ENCODE results near the gene CLOCK. TPM values are rescaled to one million over a fixed set of nuclear protein-coding genes. Genes with fewer than 3 reads are reported as not detected.
A peak's percentile ranks its signal among the peaks of the same experiment; 100 is the strongest.

Gene CLOCK
- total RNA-seq, 2 experiments from 2014 or later, result 9.4 to 10.0 TPM

- H3K27me3 Mint-ChIP-seq, result no peaks in the 10 kb centered on the region
Measured at GRCh38 chr4:55498051-55498450, 48.7 kb downstream of the CLOCK start.

GRCh38 chr4:55491486-55491885, 55.2 kb downstream of the CLOCK start:
- CTCF ChIA-PET, result no interaction called here
- no peak overlapping the region for H3K4me3 Mint-ChIP-seq

More at GRCh38 chr4:55498051-55498450, 48.7 kb downstream of the CLOCK start:
- DNase-seq (no peak), ATAC-seq (no peak)
- no peak overlapping the region for H3K27ac Mint-ChIP-seq
- no peaks in the 10 kb centered on the region for H3K9me3 Mint-ChIP-seq (ENCODE audit: low read depth)
- CTCF ChIA-PET, result interaction anchor here (0.8 kb wide), 1 partner anchor 41 kb away, joined by 3 read pairs; no protein-coding TSS in a partner anchor
- peaks cover under 1% of the 10 kb centered on the region for H3K4me1 Mint-ChIP-seq
- no peak overlapping the region for H3K4me3 Mint-ChIP-seq
- H3K36me3 Mint-ChIP-seq, result peaks cover 10% of the 10 kb centered on the region

GRCh38 chr4:55488716-55489115, 58.0 kb downstream of the CLOCK start:
- ATAC-seq (no peak), DNase-seq (no peak)
- H3K36me3 Mint-ChIP-seq, result peaks cover 4% of the 10 kb centered on the region
- CTCF ChIA-PET, result no interaction called here
- no peak overlapping the region for H3K27ac Mint-ChIP-seq
- no peak overlapping the region for H3K4me3 Mint-ChIP-seq
- no peaks in the 10 kb centered on the region for H3K9me3 Mint-ChIP-seq (ENCODE audit: low read depth)
- H3K4me1 Mint-ChIP-seq, result no peaks in the 10 kb centered on the region
- H3K27me3 Mint-ChIP-seq, result no peaks in the 10 kb centered on the region

More at GRCh38 chr4:55491486-55491885, 55.2 kb downstream of the CLOCK start:
- Mint-ChIP-seq H3K27me3 (no peaks in the 10 kb centered on the region), H3K4me1 (no peaks in the 10 kb centered on the region), H3K9me3 (ENCODE audit: low read depth) (no peaks in the 10 kb centered on the region), H3K27ac (no peak overlapping the region), H3K36me3 (peaks cover 9% of the 10 kb centered on the region)
- no peak for ATAC-seq
- no peak for DNase-seq

GRCh38 chr4:55485821-55486220, 60.9 kb downstream of the CLOCK start:
- Mint-ChIP-seq H3K27ac (no peak overlapping the region), H3K36me3 (peaks cover 9% of the 10 kb centered on the region)
- CTCF ChIA-PET, result no interaction called here

GRCh38 chr4:55483315-55483714, 63.4 kb downstream of the CLOCK start:
- peaks cover 6% of the 10 kb centered on the region for H3K36me3 Mint-ChIP-seq
- no peaks in the 10 kb centered on the region for H3K9me3 Mint-ChIP-seq (ENCODE audit: low read depth)
- no peaks in the 10 kb centered on the region for H3K27me3 Mint-ChIP-seq
- no peaks in the 10 kb centered on the region for H3K4me1 Mint-ChIP-seq
- H3K4me3 Mint-ChIP-seq, result no peak overlapping the region
- ATAC-seq, result no peak
- CTCF ChIA-PET, result no interaction called here
- DNase-seq, result no peak
- H3K27ac Mint-ChIP-seq, result no peak overlapping the region

More at GRCh38 chr4:55485821-55486220, 60.9 kb downstream of the CLOCK start:
- Mint-ChIP-seq H3K4me1 (no peaks in the 10 kb centered on the region), H3K27me3 (no peaks in the 10 kb centered on the region), H3K9me3 (ENCODE audit: low read depth) (no peaks in the 10 kb centered on the region), H3K4me3 (no peak overlapping the region)
- no peak for ATAC-seq
- DNase-seq, result no peak

- ATAC-seq (peak; percentile 69), DNase-seq (peak; percentile 57)
- H3K36me3 Mint-ChIP-seq, result peaks cover 25% of the 10 kb centered on the region
- no peaks in the 10 kb centered on the region for H3K9me3 Mint-ChIP-seq (ENCODE audit: low read depth)
- CTCF ChIA-PET, result no interaction called here
- H3K4me1 Mint-ChIP-seq, result peaks cover 15% of the 10 kb centered on the region
- no peak overlapping the region for H3K4me3 Mint-ChIP-seq
- no peaks in the 10 kb centered on the region for H3K27me3 Mint-ChIP-seq
- H3K27ac Mint-ChIP-seq, result no peak overlapping the region
Measured at GRCh38 chr4:55475394-55476243, 71.1 kb downstream of the CLOCK start.

GRCh38 chr4:55469979-55470378, 76.7 kb downstream of the CLOCK start:
- H3K27me3 Mint-ChIP-seq, result no peaks in the 10 kb centered on the region
- H3K4me1 Mint-ChIP-seq, result peaks cover 5% of the 10 kb centered on the region
- H3K36me3 Mint-ChIP-seq, result peaks cover 23% of the 10 kb centered on the region
- CTCF ChIA-PET, result interaction anchor here (1.4 kb wide), 1 partner anchor 123 kb away, joined by 3 read pairs; no protein-coding TSS in a partner anchor
- H3K27ac Mint-ChIP-seq, result no peak overlapping the region
- DNase-seq (no peak), ATAC-seq (no peak)
- H3K9me3 Mint-ChIP-seq (ENCODE audit: low read depth), result peaks cover 6% of the 10 kb centered on the region
- H3K4me3 Mint-ChIP-seq, result no peak overlapping the region

GRCh38 chr4:55468724-55469123, 78.0 kb downstream of the CLOCK start:
- ATAC-seq (no peak), DNase-seq (no peak)
- CTCF ChIA-PET, result interaction anchor here (1.0 kb wide), 1 partner anchor 123 kb away, joined by 3 read pairs; the partner anchor contains the start of gene SRD5A3
- Mint-ChIP-seq H3K4me3 (no peak overlapping the region), H3K36me3 (peaks cover 17% of the 10 kb centered on the region), H3K4me1 (no peaks in the 10 kb centered on the region), H3K9me3 (ENCODE audit: low read depth) (peaks cover 6% of the 10 kb centered on the region), H3K27ac (no peak overlapping the region), H3K27me3 (no peaks in the 10 kb centered on the region)

- Mint-ChIP-seq H3K36me3 (peaks cover 14% of the 10 kb centered on the region), H3K9me3 (ENCODE audit: low read depth) (peaks cover 6% of the 10 kb centered on the region), H3K27me3 (no peaks in the 10 kb centered on the region), H3K4me3 (no peak overlapping the region), H3K4me1 (no peaks in the 10 kb centered on the region), H3K27ac (no peak overlapping the region)
- DNase-seq, result no peak
- CTCF ChIA-PET, result no interaction called here
- ATAC-seq, result no peak
Measured at GRCh38 chr4:55466001-55466400, 80.7 kb downstream of the CLOCK start.

GRCh38 chr4:55458611-55459010, 88.1 kb downstream of the CLOCK start:
- ATAC-seq (no peak), DNase-seq (no peak)
- Mint-ChIP-seq H3K27me3 (no peaks in the 10 kb centered on the region), H3K9me3 (ENCODE audit: low read depth) (no peaks in the 10 kb centered on the region), H3K27ac (no peak overlapping the region), H3K36me3 (peaks cover 2% of the 10 kb centered on the region), H3K4me3 (no peak overlapping the region), H3K4me1 (no peaks in the 10 kb centered on the region)
- CTCF ChIA-PET, result no interaction called here

- no peaks in the 10 kb centered on the region for H3K9me3 Mint-ChIP-seq (ENCODE audit: low read depth)
- no peak overlapping the region for H3K4me3 Mint-ChIP-seq
- ATAC-seq (no peak), DNase-seq (no peak)
- no peaks in the 10 kb centered on the region for H3K4me1 Mint-ChIP-seq
- CTCF ChIA-PET, result no interaction called here
- no peak overlapping the region for H3K27ac Mint-ChIP-seq
- no peaks in the 10 kb centered on the region for H3K27me3 Mint-ChIP-seq
- peaks cover 2% of the 10 kb centered on the region for H3K36me3 Mint-ChIP-seq
Measured at GRCh38 chr4:55458164-55458563, 88.5 kb downstream of the CLOCK start.

- Mint-ChIP-seq H3K4me3 (no peak overlapping the region), H3K27me3 (no peaks in the 10 kb centered on the region), H3K27ac (no peak overlapping the region), H3K4me1 (peaks cover 6% of the 10 kb centered on the region), H3K36me3 (peaks cover 26% of the 10 kb centered on the region), H3K9me3 (ENCODE audit: low read depth) (no peaks in the 10 kb centered on the region)
- no peak for ATAC-seq
- DNase-seq, result no peak
- CTCF ChIA-PET, result interaction anchor here (1.1 to 1.2 kb wide), 2 partner anchors 18 to 105 kb away, joined by 3 to 4 read pairs; partner anchors contain the start of gene SRD5A3
Measured at GRCh38 chr4:55450566-55450965, 96.1 kb downstream of the CLOCK start.

- CTCF ChIA-PET, result interaction anchor here (1.1 to 3.4 kb wide), 2 partner anchors 11 to 29 kb away, joined by 3 to 15 read pairs; no protein-coding TSS in a partner anchor
- Mint-ChIP-seq H3K36me3 (peaks cover 25% of the 10 kb centered on the region), H3K9me3 (ENCODE audit: low read depth) (no peaks in the 10 kb centered on the region), H3K27me3 (no peaks in the 10 kb centered on the region), H3K4me1 (peaks cover 6% of the 10 kb centered on the region), H3K4me3 (no peak overlapping the region), H3K27ac (no peak overlapping the region)
- no peak for DNase-seq
- no peak for ATAC-seq
Measured at GRCh38 chr4:55447831-55448230, 98.9 kb downstream of the CLOCK start.
